ENCODE data around the gene ADGRE1.

Gene ADGRE1

GRCh38 chr19:6876748-6877147, 10.6 kb upstream of the ADGRE1 start:
- H3K4me3 ChIP-seq (ENCODE audit: low read depth, low read length): no peak overlapping the region
- no peaks in the 10 kb centered on the region for H3K4me1 ChIP-seq (ENCODE audit: control insufficient read depth, insufficient read depth, low read length, unreplicated experiment)
- H3K27ac ChIP-seq (ENCODE audit: low read depth, low read length): no peak overlapping the region
- H2AFZ ChIP-seq (ENCODE audit: low read length, unreplicated experiment): no peak overlapping the region
- no peaks in the 10 kb centered on the region for H3K79me2 ChIP-seq (ENCODE audit: control insufficient read depth, insufficient read depth, low read length, unreplicated experiment)
- no peaks in the 10 kb centered on the region for H3K36me3 ChIP-seq (ENCODE audit: insufficient read depth, low read length)
- peaks cover 26% of the 10 kb centered on the region for H3K27me3 ChIP-seq (ENCODE audit: insufficient read depth, low read length)

GRCh38 chr19:6877766-6878165, 9.6 kb upstream of the ADGRE1 start:
- peaks cover 32% of the 10 kb centered on the region for H3K27me3 ChIP-seq (ENCODE audit: insufficient read depth, low read length)
- H3K79me2 ChIP-seq (ENCODE audit: control insufficient read depth, insufficient read depth, low read length, unreplicated experiment): no peaks in the 10 kb centered on the region
- no peak overlapping the region for H3K27ac ChIP-seq (ENCODE audit: low read depth, low read length)
- no peak overlapping the region for H3K4me3 ChIP-seq (ENCODE audit: low read depth, low read length)
- no peaks in the 10 kb centered on the region for H3K36me3 ChIP-seq (ENCODE audit: insufficient read depth, low read length)
- H3K4me1 ChIP-seq (ENCODE audit: control insufficient read depth, insufficient read depth, low read length, unreplicated experiment): no peaks in the 10 kb centered on the region
- no peak overlapping the region for H2AFZ ChIP-seq (ENCODE audit: low read length, unreplicated experiment)

GRCh38 chr19:6886277-6886897, 992 bp upstream of the ADGRE1 start:
- Histone ChIP-seq H3K79me2 (ENCODE audit: control insufficient read depth, insufficient read depth, low read length, unreplicated experiment) (no peaks in the 10 kb centered on the region), H3K4me3 (ENCODE audit: low read depth, low read length) (no peak overlapping the region), H3K27ac (ENCODE audit: low read depth, low read length) (no peak overlapping the region), H3K4me1 (ENCODE audit: control insufficient read depth, insufficient read depth, low read length, unreplicated experiment) (no peaks in the 10 kb centered on the region), H2AFZ (ENCODE audit: low read length, unreplicated experiment) (no peak overlapping the region), H3K36me3 (ENCODE audit: insufficient read depth, low read length) (no peaks in the 10 kb centered on the region), H3K27me3 (ENCODE audit: insufficient read depth, low read length) (peaks cover 20% of the 10 kb centered on the region; the same call in 1 of the 2 replicates)

- Histone ChIP-seq H3K27me3 (ENCODE audit: insufficient read depth, low read length) (peaks cover 20% of the 10 kb centered on the region; the same call in 1 of the 2 replicates), H3K79me2 (ENCODE audit: control insufficient read depth, insufficient read depth, low read length, unreplicated experiment) (no peaks in the 10 kb centered on the region), H3K27ac (ENCODE audit: low read depth, low read length) (no peak overlapping the region), H3K36me3 (ENCODE audit: insufficient read depth, low read length) (no peaks in the 10 kb centered on the region), H2AFZ (ENCODE audit: low read length, unreplicated experiment) (no peak overlapping the region), H3K4me1 (ENCODE audit: control insufficient read depth, insufficient read depth, low read length, unreplicated experiment) (no peaks in the 10 kb centered on the region), H3K4me3 (ENCODE audit: low read depth, low read length) (no peak overlapping the region)
Measured at GRCh38 chr19:6888967-6889366, 1.6 kb downstream of the ADGRE1 start.

- Histone ChIP-seq H3K4me1 (ENCODE audit: control insufficient read depth, insufficient read depth, low read length, unreplicated experiment) (no peaks in the 10 kb centered on the region), H3K36me3 (ENCODE audit: insufficient read depth, low read length) (no peaks in the 10 kb centered on the region), H2AFZ (ENCODE audit: low read length, unreplicated experiment) (no peak overlapping the region), H3K27me3 (ENCODE audit: insufficient read depth, low read length) (peaks cover 30% of the 10 kb centered on the region; the same call in 1 of the 2 replicates), H3K27ac (ENCODE audit: low read depth, low read length) (no peak overlapping the region), H3K4me3 (ENCODE audit: low read depth, low read length) (no peak overlapping the region), H3K79me2 (ENCODE audit: control insufficient read depth, insufficient read depth, low read length, unreplicated experiment) (no peaks in the 10 kb centered on the region)
Measured at GRCh38 chr19:6890401-6890913, 3.1 kb downstream of the ADGRE1 start.

GRCh38 chr19:6890938-6891337, 3.6 kb downstream of the ADGRE1 start:
- no peak overlapping the region for H3K27ac ChIP-seq (ENCODE audit: low read depth, low read length)
- H3K36me3 ChIP-seq (ENCODE audit: insufficient read depth, low read length): no peaks in the 10 kb centered on the region
- H3K4me3 ChIP-seq (ENCODE audit: low read depth, low read length): no peak overlapping the region
- H3K4me1 ChIP-seq (ENCODE audit: control insufficient read depth, insufficient read depth, low read length, unreplicated experiment): no peaks in the 10 kb centered on the region
- no peak overlapping the region for H2AFZ ChIP-seq (ENCODE audit: low read length, unreplicated experiment)
- H3K27me3 ChIP-seq (ENCODE audit: insufficient read depth, low read length): peaks cover 34% of the 10 kb centered on the region; the same call in 1 of the 2 replicates
- no peaks in the 10 kb centered on the region for H3K79me2 ChIP-seq (ENCODE audit: control insufficient read depth, insufficient read depth, low read length, unreplicated experiment)

GRCh38 chr19:6891761-6892385, 4.5 kb downstream of the ADGRE1 start:
- no peak overlapping the region for H3K27ac ChIP-seq (ENCODE audit: low read depth, low read length)
- H3K27me3 ChIP-seq (ENCODE audit: insufficient read depth, low read length): peaks cover 30% of the 10 kb centered on the region; the same call in 1 of the 2 replicates
- H2AFZ ChIP-seq (ENCODE audit: low read length, unreplicated experiment): no peak overlapping the region
- no peak overlapping the region for H3K4me3 ChIP-seq (ENCODE audit: low read depth, low read length)
- H3K36me3 ChIP-seq (ENCODE audit: insufficient read depth, low read length): no peaks in the 10 kb centered on the region
- no peaks in the 10 kb centered on the region for H3K4me1 ChIP-seq (ENCODE audit: control insufficient read depth, insufficient read depth, low read length, unreplicated experiment)
- no peaks in the 10 kb centered on the region for H3K79me2 ChIP-seq (ENCODE audit: control insufficient read depth, insufficient read depth, low read length, unreplicated experiment)

GRCh38 chr19:6894313-6894712, 6.9 kb downstream of the ADGRE1 start:
- Histone ChIP-seq H3K79me2 (ENCODE audit: control insufficient read depth, insufficient read depth, low read length, unreplicated experiment) (no peaks in the 10 kb centered on the region), H3K36me3 (ENCODE audit: insufficient read depth, low read length) (no peaks in the 10 kb centered on the region), H3K4me3 (ENCODE audit: low read depth, low read length) (no peak overlapping the region), H2AFZ (ENCODE audit: low read length, unreplicated experiment) (no peak overlapping the region), H3K27me3 (ENCODE audit: insufficient read depth, low read length) (peaks cover 20% of the 10 kb centered on the region; the same call in 1 of the 2 replicates), H3K27ac (ENCODE audit: low read depth, low read length) (no peak overlapping the region), H3K4me1 (ENCODE audit: control insufficient read depth, insufficient read depth, low read length, unreplicated experiment) (no peaks in the 10 kb centered on the region)

GRCh38 chr19:6903446-6903845, 16.1 kb downstream of the ADGRE1 start:
- Histone ChIP-seq H3K4me3 (ENCODE audit: low read depth, low read length) (no peak overlapping the region), H2AFZ (ENCODE audit: low read length, unreplicated experiment) (no peak overlapping the region), H3K79me2 (ENCODE audit: control insufficient read depth, insufficient read depth, low read length, unreplicated experiment) (no peaks in the 10 kb centered on the region), H3K36me3 (ENCODE audit: insufficient read depth, low read length) (no peaks in the 10 kb centered on the region), H3K4me1 (ENCODE audit: control insufficient read depth, insufficient read depth, low read length, unreplicated experiment) (no peaks in the 10 kb centered on the region), H3K27ac (ENCODE audit: low read depth, low read length) (no peak overlapping the region), H3K27me3 (ENCODE audit: insufficient read depth, low read length) (peaks cover 4% of the 10 kb centered on the region; the same call in 1 of the 2 replicates)

- Histone ChIP-seq H3K27ac (ENCODE audit: low read depth, low read length) (no peak overlapping the region), H3K27me3 (ENCODE audit: insufficient read depth, low read length) (no peaks in the 10 kb centered on the region), H3K4me3 (ENCODE audit: low read depth, low read length) (no peak overlapping the region), H3K4me1 (ENCODE audit: control insufficient read depth, insufficient read depth, low read length, unreplicated experiment) (no peaks in the 10 kb centered on the region), H3K36me3 (ENCODE audit: insufficient read depth, low read length) (no peaks in the 10 kb centered on the region), H3K79me2 (ENCODE audit: control insufficient read depth, insufficient read depth, low read length, unreplicated experiment) (no peaks in the 10 kb centered on the region), H2AFZ (ENCODE audit: low read length, unreplicated experiment) (no peak overlapping the region)
Measured at GRCh38 chr19:6906559-6907060, 19.2 kb downstream of the ADGRE1 start.

GRCh38 chr19:6911523-6911922, 24.1 kb downstream of the ADGRE1 start:
- H3K27me3 ChIP-seq (ENCODE audit: insufficient read depth, low read length): no peaks in the 10 kb centered on the region
- H2AFZ ChIP-seq (ENCODE audit: low read length, unreplicated experiment): no peak overlapping the region
- no peaks in the 10 kb centered on the region for H3K79me2 ChIP-seq (ENCODE audit: control insufficient read depth, insufficient read depth, low read length, unreplicated experiment)
- no peaks in the 10 kb centered on the region for H3K36me3 ChIP-seq (ENCODE audit: insufficient read depth, low read length)
- no peaks in the 10 kb centered on the region for H3K4me1 ChIP-seq (ENCODE audit: control insufficient read depth, insufficient read depth, low read length, unreplicated experiment)
- no peak overlapping the region for H3K4me3 ChIP-seq (ENCODE audit: low read depth, low read length)
- no peak overlapping the region for H3K27ac ChIP-seq (ENCODE audit: low read depth, low read length)

Data from ACC112 (cell line).